Heart left ventricle (tissue), 13 donors: ENCODE results near the gene ENGASE.

Source experiments
- CTCF ChIP-seq, 12 donors: fragments of 200-600 bp; sonication (generic) in 4 of 12; IDR thresholded peaks; one replicate each; pipeline versions ENCODE4 v1.5.0 to v1.8.0; 2018 to 2022; ENCODE audit warnings: antibody characterized with exemption in 12 of 12, mild to moderate bottlenecking in 5 of 12
- POLR2A ChIP-seq, 2 donors: fragments of 450-650 bp; IDR thresholded peaks; one replicate each; pipeline ENCODE4 v1.6.1; 2017; ENCODE audit warnings: antibody characterized with exemption in 2 of 2, mild to moderate bottlenecking in 2 of 2, moderate library complexity in 2 of 2
- donor health status: ischemic (EF 13 %, LVEDD 7.1; RV severe dilation, severe dysfunction).
- donor health status: DM: no; HTN: yes; CAD: no.
- donor health status: DM: no; HTN: no; CAD: no.
- donor health status: ischemic (EF 25% LVEDD 6.9; RV normal size, moderate dysfunction).
- donor health status: ischemic (EF 25% LVEDD 5.7; RV mildly dilated, moderate dysfunction).
- donor health status: ischemic (EF 35%, LVEDD 5.7; RV mildly dilated, moderate dysfunction).
- donor health status: nonischemic (EF 11% LVEDD 7.7; RV severe dilation, severe dysfunction).
- donor health status: DM: yes; HTN: yes; CAD: no.
- donor health status: PGD.
- donor health status: ischemic (EF 29% LVEDD 5.4; RV normal size, mild dysfunction).
- donor health status: nonischemic (EF 23%, LVEDD 6.1; RV moderate dilation, normal function).

GRCh38 chr17:79024901-79025737, 49.5 kb upstream of the ENGASE start:
- TF ChIP-seq CTCF (IDR thresholded peaks at IDR 0.05) (no peak), POLR2A (IDR thresholded peaks at IDR 0.05) (peak in 1 of 2 donors; percentile 66)
